Left renal pelvis (tissue), 4 donors: ENCODE measurements around the gene PHKA2. TPM values are rescaled to one million over a fixed set of nuclear protein-coding genes. Genes with fewer than 3 reads are reported as not detected.
A peak's percentile ranks its signal among the peaks of the same experiment; 100 is the strongest.

Source experiments
- DNase-seq, 4 donors: peaks; one replicate each; pipeline ENCODE4 v3.0.0-alpha.2; 2013; ENCODE audit warnings: low read depth in 4 of 4, low spot score in 3 of 4
- polyA plus RNA-seq, 4 donors: library from polyadenylated mRNA; unstranded; fragments of 120-200 nt; gene quantifications; one replicate each; pipeline ENCODE4 v1.2.1, GENCODE V29; 2013; ENCODE audit not compliant: insufficient read length in 4 of 4

PHKA2 gene
- polyA plus RNA-seq, 4 donors, result 35.4 to 86.4 (median 46.9) TPM

- no peak for DNase-seq
These were observed 10.3 kb downstream of the PHKA2 start for GRCh38 chrX:18973527-18974192.

- DNase-seq, result no peak
These were observed 12.4 kb downstream of the PHKA2 start for GRCh38 chrX:18971506-18971905.

- no peak for DNase-seq
These were observed 13.4 kb downstream of the PHKA2 start for GRCh38 chrX:18970465-18970864.

- DNase-seq, result no peak
These were observed 17.3 kb downstream of the PHKA2 start for GRCh38 chrX:18966624-18967023.

- DNase-seq, result no peak
These were observed 19.0 kb downstream of the PHKA2 start for GRCh38 chrX:18964901-18965300.

- DNase-seq, result no peak
These were observed 19.9 kb downstream of the PHKA2 start for GRCh38 chrX:18964026-18964425.

GRCh38 chrX:18962329-18962728 is 21.6 kb downstream of the PHKA2 start:
- no peak for DNase-seq

GRCh38 chrX:18961686-18962085 is 22.2 kb downstream of the PHKA2 start:
- no peak for DNase-seq

- no peak for DNase-seq
These were observed 27.4 kb downstream of the PHKA2 start for GRCh38 chrX:18956303-18957032.

- DNase-seq, result no peak
These were observed 28.2 kb downstream of the PHKA2 start for GRCh38 chrX:18955676-18956075.

GRCh38 chrX:18951032-18951431 is 32.9 kb downstream of the PHKA2 start:
- DNase-seq, result no peak

- no peak for DNase-seq
These were observed 34.0 kb downstream of the PHKA2 start for GRCh38 chrX:18949944-18950301.

GRCh38 chrX:18949291-18949943 is 34.5 kb downstream of the PHKA2 start:
- DNase-seq, result no peak

- DNase-seq, result no peak
These were observed 37.3 kb downstream of the PHKA2 start for GRCh38 chrX:18946611-18947010.

GRCh38 chrX:18946157-18946556 is 37.8 kb downstream of the PHKA2 start:
- no peak for DNase-seq

- no peak for DNase-seq
These were observed 38.4 kb downstream of the PHKA2 start for GRCh38 chrX:18945483-18945882.

- DNase-seq, result no peak
These were observed 39.4 kb downstream of the PHKA2 start for GRCh38 chrX:18944482-18944881.

- DNase-seq, result no peak
These were observed 42.0 kb downstream of the PHKA2 start for GRCh38 chrX:18941896-18942295.

- DNase-seq, result peak in 1 of 4 donors; percentile 5
These were observed 45.2 kb downstream of the PHKA2 start for GRCh38 chrX:18938710-18939109.

- no peak for DNase-seq
These were observed 46.7 kb downstream of the PHKA2 start for GRCh38 chrX:18937173-18937572.

- DNase-seq, result no peak
These were observed 48.0 kb downstream of the PHKA2 start for GRCh38 chrX:18935893-18936292.

GRCh38 chrX:18934708-18935107 is 49.2 kb downstream of the PHKA2 start:
- no peak for DNase-seq
